Astrocyte of the cerebellum (primary cell): Measurements from ENCODE around the gene NUDCD2.

Experiments used
- DNase-seq: peaks from one replicate; pipeline ENCODE4 v3.0.0-alpha.2; 2011; ENCODE audit warnings: low read depth
- H3K4me3 ChIP-seq: 2 replicates; pipeline ENCODE4 v1.5.1; 2011; ENCODE audit warnings: mild to moderate bottlenecking, low read depth, low read length, moderate library complexity
- in situ Hi-C: cut with HindIII; loops from 2 replicates; pipeline ENCODE4 v1.10.0; 2017; ENCODE audit warnings: low sequenced_read_pairs
- TF ChIP-seq, protein P1 (sequence below): IDR thresholded peaks from 2 replicates; pipeline ENCODE4 v1.5.1; 2012; ENCODE audit warnings: low read length, low read depth, moderate library complexity, mild to moderate bottlenecking; ENCODE audit errors: missing control alignments

The NUDCD2 gene

GRCh38 chr5:163505049-163505367 lies 45.1 kb upstream of the NUDCD2 start:
- H3K4me3 ChIP-seq: peak overlapping the region; percentile 85
- in situ Hi-C loops: no loop called here
- TF ChIP-seq, protein P1, sequence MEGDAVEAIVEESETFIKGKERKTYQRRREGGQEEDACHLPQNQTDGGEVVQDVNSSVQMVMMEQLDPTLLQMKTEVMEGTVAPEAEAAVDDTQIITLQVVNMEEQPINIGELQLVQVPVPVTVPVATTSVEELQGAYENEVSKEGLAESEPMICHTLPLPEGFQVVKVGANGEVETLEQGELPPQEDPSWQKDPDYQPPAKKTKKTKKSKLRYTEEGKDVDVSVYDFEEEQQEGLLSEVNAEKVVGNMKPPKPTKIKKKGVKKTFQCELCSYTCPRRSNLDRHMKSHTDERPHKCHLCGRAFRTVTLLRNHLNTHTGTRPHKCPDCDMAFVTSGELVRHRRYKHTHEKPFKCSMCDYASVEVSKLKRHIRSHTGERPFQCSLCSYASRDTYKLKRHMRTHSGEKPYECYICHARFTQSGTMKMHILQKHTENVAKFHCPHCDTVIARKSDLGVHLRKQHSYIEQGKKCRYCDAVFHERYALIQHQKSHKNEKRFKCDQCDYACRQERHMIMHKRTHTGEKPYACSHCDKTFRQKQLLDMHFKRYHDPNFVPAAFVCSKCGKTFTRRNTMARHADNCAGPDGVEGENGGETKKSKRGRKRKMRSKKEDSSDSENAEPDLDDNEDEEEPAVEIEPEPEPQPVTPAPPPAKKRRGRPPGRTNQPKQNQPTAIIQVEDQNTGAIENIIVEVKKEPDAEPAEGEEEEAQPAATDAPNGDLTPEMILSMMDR: no peak
- no peak for DNase-seq

- in situ Hi-C loops: no loop called here
- TF ChIP-seq, protein P1: no peak
- peak overlapping the region; percentile 85 for H3K4me3 ChIP-seq
- DNase-seq: peak; percentile 58
These were observed 44.4 kb upstream of the NUDCD2 start for GRCh38 chr5:163504079-163504931.

DNA sequence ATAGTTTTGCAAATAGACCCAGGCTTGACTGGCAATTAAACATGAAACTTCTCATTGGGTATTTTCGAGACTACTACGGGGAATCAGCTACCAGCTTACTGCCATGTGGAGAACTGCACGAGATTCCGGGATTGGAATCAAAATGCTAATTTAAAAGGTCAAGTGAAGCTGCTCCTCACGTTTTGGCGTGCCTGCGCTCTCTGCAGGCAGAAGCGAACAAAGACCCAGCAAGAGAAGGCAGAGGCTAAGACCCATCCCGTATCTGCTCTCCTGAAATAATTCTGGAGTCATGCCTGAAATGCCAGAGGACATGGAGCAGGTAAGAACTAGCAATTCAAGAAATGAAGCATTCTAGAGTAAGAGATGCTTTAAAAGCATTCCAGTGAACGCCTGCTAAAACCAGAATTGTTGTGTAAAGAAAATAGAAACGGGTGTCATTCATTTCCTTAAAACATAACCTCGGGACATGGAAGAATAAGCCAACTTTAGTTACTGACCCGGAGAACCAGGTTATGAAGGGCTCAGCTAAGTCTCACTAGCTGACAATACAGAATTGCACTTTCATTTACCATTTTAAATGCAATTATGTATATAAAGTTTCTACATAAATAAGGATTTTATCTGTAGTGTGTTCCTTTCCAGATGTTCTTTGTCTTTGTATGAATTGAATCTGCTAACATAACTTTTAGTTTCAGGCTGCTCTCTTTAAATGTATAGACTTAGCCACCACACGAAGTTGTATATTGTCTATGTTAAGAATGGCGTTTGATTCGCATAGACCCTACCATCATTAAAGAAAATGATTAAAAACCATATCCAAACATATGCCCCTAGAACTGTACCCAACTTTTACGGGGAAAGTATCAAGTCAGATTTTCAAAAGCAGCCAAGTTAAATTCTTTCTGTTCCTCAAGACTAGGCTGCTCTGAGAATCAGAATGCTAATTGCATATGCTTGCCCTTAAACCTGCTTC lies 43.5 kb upstream of the NUDCD2 start:
- DNase-seq: no peak
- TF ChIP-seq, protein P1: peak; percentile 48
- H3K4me3 ChIP-seq: peak overlapping the region; percentile 85
- in situ Hi-C loops: no loop called here

DNA sequence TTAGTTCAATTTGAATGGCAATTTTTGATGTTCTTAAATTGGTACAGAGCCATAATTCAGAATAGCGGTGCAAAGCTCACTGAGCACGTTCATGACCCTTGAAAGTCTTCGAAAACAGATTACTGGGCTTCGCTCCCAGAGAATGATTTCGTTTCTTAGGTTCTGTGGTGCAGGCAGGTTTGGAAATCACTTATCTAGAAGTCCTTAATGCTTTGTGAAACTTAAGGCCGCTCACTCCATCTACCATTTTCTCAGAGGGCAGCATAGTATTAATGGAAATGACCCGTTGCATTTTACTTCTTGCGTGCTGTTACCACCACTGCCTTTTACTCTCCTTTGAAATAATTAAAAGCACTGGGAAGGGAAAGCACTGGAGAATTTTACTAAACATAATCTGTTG lies 42.6 kb upstream of the NUDCD2 start:
- TF ChIP-seq, protein P1: no peak
- in situ Hi-C loops: no loop called here
- H3K4me3 ChIP-seq: peak overlapping the region; percentile 85
- DNase-seq: no peak

- in situ Hi-C loops: no loop called here
- H3K4me3 ChIP-seq: no peak overlapping the region
- no peak for DNase-seq
- TF ChIP-seq, protein P1: no peak
These were observed 39.0 kb upstream of the NUDCD2 start for GRCh38 chr5:163498886-163499285.

GRCh38 chr5:163497315-163497714 lies 37.4 kb upstream of the NUDCD2 start:
- DNase-seq: no peak
- TF ChIP-seq, protein P1: no peak
- in situ Hi-C loops: no loop called here
- H3K4me3 ChIP-seq: no peak overlapping the region
